Bone marrow (tissue), 2 donors: ENCODE results near the gene CYGB.
A peak's percentile ranks its signal among the peaks of the same experiment; 100 is the strongest.

Experiments used
- DNase-seq, 2 donors: peaks; one replicate each; lab custom pipeline; 2025; lab: John Stamatoyannopoulos, UW

The CYGB gene

DNA sequence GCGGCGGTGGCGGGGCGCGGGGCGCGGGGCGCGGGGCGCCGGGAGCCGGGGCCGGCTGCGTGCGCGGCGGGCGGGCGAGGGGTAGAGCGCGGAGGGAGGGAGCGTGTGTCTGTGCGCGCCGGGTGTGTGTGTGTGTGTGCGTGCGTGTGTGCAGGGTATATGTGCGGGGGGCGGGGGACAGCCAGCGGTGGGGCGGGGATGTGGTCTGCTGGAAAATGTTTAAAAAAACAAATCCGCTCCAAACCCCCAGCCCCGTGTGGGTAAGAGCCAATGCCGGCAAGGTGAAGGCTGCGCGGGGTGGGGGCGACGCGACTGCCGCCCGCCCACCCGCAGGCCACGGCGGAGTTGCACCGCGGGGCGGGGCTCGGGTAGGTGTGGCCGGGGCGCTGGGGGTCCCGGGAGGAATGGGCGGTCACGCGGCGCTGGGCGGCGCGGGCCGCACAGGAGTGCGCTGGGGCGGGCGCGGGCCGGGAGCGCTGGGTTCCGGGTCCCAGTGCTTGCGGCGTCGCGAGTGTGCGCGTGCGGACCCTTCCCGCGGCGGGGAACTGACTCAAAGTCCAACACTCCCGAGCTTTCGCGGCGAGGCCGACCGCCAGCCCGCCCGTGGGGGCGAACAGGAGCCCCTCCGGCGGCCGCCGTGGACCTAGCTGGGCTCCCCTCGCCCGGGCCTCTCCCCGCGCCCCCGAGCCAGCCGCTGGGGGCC is at the start of gene CYGB:
CYGB (minus strand) TSS at position 132 of the 703 bp plus-strand sequence. CDS start 167 bp downstream, outside the sequence.
- no peak for DNase-seq

DNA sequence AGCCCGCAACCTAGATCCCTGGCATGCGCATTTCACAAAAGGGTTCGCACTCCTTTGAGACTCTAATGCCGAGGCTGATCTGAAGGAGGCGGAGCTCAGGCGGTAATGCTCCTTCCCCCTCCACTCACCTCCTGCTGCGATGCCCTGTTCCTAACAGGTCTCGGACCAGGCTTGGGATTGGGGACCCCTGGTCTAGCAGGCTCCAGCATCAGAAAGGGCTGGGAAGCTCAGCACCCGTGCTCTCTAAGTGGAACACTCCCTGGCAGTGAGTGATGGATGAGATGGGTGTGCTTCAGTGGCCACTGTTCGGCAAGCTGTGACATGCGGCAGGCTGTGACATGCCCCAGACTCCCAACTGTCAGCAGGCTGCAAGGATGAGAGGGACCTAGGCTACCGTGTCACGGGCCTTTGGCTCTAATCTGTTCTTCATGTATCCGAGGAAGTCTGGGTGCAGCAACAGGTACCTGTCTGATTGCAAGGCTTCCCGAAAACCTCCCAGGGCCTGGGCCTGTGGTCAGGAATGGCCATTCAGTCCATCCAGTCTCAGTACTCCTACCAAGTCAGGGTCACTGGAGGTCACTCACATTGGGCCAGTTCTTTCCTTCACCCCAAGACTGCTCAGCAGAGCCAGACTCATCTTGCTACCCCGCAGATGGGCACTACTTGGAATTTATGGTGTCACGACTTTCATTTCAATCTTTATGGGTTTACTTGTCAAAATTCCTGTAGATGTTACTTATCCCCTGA is 49.4 kb upstream of the CYGB start:
- no peak for DNase-seq

DNA sequence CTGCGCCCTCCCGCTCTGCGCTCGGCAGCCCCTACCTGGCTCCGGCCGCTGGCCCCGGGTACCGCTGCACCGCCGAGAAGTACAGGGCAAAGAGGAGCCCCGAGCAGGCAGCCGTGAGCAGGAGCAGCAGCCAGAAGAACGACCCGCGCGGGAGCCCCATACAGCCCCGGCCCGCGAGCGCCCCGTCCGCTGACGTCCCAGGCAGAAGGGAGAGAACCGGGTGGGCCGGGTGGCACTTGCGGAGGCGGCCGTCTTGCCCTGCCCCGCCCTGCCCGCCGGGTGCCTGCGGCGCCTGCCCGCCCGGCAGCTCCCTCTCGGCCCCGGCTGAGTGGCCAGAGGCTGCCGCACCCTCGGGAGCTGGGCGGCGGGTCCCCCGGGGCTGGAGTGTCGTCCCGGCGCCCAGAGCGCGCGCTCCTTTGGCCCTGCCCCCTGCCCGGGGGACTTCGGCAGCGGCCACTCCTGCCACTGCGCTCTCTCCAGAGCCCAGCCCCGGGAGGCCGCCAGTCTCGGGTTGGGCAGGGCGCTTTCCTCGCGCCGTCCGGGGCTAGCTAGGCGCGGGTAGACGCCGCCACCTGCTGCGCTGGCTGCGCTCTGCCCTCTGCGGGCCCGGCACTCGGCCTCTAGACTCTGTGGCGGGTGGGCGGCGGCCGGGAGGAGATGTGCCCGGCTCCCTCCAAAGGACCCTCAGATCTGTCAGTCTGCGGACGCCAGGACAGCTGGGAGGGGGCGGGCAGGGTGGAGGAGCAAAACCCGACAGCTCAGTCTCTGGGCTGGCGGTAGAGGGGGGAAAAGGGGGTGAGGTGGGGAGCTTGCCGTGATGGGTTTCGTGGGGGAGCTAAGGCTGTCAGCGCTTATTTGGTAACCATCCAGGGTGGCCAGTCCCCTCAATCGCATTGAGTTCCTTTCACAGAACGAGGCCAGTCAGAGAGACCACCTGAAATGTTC is 48.4 kb upstream of the CYGB start, which contains the start of gene ST6GALNAC2:
ST6GALNAC2 (minus strand) TSS at position 212 of the 945 bp plus-strand sequence; CDS start at position 160, 52 bp downstream.
- DNase-seq = peak; percentile 12 to 73

DNA sequence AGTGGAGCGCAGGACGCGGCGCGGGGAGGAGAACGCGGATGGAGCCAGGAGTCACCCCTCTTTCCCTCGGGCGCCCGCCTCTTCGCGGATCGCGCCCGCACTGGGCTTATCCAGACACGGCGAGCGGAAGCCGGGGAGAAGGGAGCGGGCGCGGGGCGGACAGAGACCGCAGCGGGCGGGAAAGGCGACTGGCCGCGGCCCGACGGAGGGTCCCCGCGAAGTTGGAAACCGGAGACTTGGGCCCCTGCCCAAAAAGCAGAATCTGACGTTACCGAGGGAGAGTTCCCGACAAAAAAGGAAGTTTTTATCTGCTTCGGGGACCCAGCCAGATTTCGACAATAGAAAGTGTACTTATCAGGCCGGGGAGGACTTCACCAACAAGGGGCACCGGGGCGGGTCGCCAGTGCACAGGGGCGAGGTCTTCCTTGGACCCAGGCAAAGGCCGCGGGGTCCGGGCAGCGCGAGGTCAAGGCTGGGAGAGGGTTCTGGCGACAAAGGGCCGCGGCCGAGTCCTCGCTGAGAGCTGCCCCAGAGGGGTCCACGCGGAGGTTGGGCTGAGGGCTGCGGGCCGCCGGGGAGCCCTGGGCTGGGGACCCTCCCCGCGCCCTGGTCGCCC is 47.6 kb upstream of the CYGB start:
- peak in 1 of 2 donors; percentile 41 for DNase-seq

DNA sequence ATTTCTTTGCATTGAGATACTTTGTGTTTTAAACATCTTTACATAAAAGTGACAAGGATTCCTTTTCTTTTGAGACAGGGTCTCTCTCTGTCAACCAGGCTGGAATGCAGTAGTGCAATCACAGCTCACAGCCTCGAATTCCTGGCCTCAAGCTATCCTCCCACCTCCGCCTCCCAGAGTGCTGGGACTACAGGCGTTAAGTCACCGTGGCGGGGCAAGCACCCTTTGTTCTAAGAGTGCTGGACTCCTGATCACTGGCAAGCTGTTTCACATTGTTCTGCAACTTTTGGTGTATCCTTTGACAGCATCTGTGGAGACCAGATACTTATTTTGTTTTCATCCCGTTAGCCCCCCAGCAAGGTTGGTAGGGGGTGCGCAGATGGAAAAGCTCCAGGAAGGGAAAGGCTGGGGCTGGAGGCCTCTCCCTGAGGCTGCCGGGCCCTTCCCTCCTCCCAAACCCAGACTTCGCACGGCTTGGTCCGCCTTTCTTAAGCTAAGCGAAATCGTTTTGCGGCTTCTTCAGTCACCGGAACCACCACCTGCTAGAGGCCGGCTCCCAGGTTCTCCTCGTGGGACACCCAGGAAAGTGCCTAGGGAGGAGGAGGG is 47.0 kb upstream of the CYGB start:
- DNase-seq = no peak

DNA sequence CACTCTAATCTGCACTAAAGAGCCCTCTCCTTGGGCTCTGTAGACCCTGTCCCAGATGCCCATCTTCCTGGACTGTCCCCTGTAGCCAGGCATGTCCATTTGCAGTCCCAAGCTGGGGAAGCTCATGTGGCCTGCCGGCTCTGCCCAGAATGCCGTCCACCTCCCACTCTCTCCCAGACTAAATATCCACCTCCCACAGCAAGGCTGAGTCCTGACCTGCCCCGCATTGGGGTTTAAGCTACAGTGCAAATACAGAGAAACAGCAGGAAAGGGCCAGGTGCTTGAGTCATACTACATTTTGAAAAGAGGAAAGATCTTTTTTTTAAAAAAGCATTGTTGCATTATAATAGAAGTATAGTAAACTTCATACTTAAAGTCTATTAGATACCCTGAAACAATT is 45.2 kb upstream of the CYGB start:
- no peak for DNase-seq

DNA sequence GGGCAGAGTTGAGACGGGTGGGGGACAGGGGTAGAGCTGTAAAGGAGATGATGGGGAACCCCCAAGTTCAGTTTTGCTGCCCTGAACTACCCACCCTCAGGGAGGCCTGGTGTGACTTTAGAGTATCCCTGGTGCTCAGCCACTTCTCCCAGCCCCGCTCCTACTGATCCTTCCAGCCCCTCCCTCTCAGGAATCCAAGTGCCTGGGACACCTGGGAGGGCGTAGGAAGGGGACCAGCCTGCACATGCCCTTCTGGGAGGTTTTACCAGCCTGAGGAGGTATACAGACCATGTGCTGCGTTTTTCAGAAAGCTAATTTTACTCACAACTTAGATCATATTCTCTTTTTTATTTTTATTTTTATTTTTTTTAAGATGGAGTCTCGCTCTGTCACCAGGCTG is 44.0 kb upstream of the CYGB start:
- no peak for DNase-seq

DNA sequence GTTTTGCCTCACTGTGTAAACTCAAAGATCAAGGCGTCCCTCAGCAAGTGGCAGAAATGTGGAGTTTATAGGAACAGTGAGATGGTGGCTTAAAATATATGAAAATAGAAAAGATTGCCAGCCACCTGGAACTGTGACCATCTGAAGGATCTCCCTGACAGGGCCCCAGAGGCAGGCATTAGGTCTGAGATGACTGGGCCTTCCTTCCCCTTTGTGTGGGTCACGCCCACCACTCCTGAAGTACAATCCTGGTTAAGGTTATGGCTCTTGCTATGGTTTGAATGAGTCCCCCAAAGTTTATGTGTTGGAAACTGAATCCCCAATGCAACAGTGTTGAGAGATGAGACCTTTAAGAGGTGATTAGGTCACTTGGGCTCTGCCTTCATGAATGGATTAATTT is 41.8 kb upstream of the CYGB start:
- DNase-seq = no peak

DNA sequence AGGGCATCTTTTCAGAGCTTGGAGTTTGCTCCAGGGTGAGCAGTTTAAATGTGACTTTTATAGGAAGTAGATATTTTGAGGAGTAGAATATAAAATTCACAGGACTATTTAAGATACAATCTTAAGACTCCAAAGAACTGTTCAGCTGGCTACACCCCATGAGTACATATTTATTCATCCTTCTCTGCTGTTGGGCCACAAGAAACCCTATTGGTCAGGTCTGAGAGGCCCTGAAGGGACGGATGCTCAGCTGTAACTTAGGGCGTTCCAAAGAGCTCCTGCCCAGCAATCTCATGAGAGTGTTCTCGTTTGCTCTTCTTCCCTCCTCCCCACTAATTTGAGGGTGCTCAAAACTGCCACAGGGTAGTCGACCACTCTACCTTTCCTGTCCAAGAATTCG is 40.9 kb upstream of the CYGB start:
- DNase-seq = no peak

DNA sequence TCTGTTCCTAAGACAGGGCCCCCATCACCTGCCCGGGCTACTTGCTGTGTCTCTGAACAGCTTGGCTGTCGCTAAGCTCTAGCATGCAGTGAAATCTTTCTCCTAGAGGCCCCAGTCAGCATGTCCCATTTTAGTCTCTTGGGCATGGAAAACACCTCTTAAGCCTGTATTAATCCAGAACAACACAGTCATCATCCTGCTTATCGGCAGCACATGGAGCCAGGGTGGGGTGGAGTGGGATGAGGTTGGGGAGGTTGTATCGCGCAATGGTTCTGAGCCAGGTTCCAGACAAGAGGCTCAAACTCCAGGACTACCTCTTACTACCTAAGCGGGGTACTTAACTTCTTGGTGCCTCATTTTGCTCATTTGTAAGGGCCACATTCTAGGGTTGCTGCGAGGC is 40.4 kb upstream of the CYGB start:
- DNase-seq = no peak

DNA sequence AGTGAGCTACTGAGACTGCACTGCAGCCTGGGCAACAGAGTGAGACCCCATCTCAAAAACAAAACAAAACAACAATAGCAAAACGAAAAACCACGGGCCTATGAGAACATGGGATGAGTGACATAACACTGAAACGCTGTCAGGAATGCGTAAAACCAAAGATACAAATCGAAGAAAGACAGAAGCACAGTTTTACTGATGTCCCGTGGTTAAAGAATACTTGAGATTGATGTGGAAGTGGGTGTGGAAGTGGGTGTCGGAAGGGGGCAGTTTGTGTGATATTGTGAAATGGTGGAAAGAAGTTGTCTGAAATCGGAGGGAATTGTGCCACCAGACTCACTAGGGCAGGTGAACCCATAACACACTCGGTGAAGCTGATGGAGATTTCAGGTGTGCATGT is 38.7 kb upstream of the CYGB start:
- no peak for DNase-seq

DNA sequence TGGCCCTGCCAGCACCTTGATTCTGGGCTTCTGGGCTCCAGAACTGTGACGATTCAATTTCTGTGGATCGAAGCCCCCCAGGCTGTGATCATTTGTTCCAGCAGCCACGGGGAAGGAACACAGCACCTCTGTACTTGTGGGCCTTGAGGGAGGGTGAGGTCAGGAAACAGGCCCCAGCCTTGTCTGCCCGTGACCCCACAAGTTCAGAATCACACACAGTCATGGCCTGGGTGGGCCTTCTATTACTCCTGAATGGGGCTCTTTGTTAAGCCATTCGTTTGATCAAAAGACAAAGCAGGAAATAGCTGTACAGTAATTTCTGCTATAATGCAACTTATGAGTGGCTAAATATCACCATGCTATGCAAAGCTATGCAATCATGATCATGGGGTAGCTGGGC is 38.1 kb upstream of the CYGB start:
- no peak for DNase-seq

DNA sequence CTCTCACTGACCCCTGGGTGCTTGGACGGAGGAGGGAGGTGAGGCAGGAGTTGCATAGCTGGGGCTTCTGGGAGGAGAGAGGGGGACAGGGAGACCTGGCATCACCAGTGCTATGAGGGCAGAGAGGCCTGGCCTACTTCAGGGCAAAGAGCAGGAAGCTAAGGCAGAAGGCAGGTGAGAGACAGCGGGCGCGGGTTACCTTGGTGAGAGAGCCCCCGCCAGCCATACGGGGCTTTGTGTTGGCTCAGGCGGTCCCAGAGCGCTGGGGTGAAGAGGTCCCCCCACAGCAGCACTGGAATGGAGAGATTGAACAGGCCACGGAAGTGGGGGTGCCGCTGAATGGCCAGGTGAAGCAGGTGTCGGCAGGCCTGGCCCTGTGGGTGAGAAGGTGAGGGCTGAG is 36.7 kb upstream of the CYGB start:
- DNase-seq = no peak

DNA sequence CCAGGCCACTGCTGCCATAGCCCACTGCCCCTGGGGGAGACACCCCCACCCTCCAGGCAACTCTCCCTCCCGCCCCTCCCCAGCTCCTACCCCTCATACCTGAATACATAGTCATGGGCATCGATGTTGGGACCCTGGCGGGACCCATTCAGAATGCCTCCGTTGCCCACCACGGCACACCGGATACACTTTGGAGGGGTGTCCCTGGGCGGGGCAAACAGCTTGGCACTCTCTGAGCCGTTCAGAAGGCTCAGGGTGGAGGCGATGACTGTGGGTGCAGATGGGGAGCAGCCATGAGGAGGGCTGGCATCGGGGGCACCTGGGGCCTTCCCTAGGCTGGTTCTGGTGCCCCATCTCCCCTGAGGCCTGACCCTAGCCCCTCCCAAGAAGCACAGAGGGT is 35.6 kb upstream of the CYGB start:
- DNase-seq = no peak

DNA sequence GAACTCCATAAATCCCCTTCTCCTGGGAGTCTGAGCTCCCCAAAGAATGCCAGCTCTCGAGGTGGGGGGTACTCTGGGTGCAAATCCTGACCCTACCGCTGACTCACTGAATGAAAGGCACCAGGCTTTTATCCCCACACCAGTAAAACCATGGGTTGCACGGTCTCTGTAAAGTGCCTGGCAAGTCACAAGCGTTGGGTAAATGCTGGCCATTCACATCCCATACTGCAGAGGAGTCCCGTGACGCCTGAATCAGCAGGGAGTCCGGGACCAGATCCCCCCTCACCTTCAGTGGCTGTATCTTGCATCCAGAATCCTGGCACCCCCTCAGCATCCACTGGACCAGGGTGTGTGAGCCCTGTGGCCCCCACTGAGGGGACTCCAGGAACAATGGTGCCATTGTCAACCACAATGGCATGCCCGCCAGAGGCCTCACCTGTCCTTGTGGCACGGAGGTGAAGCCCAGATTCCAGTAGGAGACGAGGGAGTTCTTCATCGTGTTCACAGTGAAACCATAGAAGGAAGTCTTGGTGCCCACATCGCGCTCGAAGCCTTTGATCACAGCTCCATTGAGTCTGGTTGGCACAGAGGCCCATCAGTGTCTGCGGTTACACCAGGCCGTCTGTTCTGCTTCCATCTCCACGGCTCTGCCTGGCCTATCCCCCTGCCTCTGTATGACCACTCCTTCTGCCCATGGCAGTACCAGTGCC is 34.8 kb upstream of the CYGB start:
- DNase-seq = no peak

DNA sequence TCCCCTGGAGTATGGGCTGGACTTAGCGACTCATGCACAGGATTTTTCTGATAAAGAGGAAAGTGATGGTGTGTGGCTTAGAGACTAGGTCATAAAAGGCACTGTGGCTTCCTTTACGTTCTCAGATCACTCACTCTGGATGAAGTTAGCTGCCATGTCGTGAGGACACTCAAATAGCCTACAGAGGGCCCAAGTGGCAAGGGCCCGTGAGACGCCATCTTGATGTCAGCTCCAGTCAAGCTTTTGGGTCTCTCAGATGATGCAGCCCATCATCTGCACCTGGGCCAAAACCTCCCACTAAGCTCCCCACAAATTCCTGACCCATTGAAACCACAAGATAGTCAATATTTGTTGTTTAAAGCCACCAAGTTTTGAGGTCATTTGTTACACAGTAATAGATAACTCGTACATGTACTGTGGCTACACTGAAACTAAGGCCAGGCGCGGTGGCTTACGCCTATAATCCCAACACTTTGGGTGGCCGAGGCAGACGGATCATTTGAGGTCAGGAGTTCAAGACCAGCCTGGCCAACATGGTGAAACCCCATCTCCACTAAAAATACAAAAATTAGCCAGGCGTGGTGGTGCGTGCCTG is 33.5 kb upstream of the CYGB start:
- no peak for DNase-seq

DNA sequence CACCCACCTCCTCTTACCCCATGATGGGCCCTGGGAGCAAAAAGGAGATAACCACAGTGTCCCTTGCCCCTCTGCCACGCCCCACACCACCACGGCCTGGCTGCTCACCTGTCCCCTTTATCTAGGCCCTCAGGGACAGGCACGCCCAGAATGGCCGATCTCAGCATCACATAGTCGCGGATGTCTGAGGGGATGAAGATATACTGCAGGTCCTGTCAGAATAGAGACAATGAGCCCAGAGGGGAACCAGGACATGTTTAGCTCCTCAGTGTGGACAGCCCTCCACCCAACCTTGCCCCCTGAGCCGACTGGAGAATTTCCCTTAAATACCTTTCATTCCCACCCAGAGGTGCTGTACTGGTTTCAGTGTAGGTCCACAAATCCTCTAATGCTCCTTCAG is 32.9 kb upstream of the CYGB start:
- DNase-seq = no peak

DNA sequence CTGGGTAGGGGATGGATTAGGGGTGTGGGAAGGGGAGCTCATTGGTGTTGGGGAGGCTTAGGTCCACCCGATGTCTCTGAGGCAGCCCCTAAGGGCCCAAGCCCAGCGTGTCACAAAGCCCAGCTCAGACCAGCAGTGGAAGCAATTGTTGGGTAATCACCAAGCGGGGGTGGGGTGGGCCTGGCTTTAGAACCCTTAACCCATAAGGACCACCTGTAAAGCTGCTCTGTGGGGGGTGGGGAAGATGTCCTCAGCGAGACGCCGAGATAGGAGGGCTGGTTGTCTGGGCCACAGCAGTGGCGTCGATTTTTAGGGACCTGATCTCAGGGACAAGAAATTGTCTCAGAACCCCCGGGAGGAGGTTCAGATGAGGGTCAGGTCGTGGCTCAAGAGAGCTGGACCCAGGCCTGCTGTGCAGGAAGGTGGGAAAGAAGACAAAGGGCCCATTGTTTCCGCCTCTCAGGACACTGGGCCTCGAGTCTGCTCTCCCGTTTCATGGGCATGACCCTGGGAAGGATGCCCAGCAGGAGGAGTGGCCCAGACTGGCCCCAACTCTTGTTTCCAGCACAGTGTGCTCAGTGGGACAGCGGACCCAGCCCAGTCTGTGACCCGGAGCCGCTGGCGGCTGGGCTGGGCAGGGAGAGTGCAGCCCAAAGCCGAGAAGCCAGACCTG is 32.2 kb upstream of the CYGB start:
- no peak for DNase-seq

DNA sequence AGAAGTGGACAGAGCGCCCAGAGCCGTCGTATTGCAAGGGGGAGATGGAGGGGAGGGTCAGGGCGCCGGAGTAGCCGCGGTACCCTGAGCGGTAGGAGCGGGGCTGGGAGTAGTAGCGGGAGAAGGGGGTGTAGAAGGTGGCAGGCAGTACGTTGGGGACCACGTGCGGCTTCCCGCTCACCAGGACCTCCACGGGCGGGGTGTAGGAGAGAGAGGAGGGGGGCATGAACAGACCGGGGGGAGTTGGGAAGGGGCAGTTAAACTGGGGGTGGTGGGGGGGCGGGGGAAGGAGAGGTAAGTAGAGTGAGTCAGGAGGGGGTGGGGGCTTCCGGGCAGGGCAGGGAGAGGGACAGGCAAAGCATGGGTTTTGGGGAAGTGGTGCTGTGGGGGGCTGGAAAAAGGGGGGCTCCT is 31.3 kb upstream of the CYGB start:
- peak in 1 of 2 donors; percentile 54 for DNase-seq
